DND-41 (cell line): ENCODE results near the gene DNM3.

Experiments used
- EZH2 ChIP-seq: IDR thresholded peaks from 3 replicates; pipeline ENCODE4 v1.6.1; 2012; ENCODE audit warnings: borderline replicate concordance, low read depth, mild to moderate bottlenecking, moderate library complexity, low read length, inconsistent platforms; ENCODE audit not compliant: severe bottlenecking
- TF ChIP-seq, protein P1 (sequence below): IDR thresholded peaks from 2 replicates; pipeline ENCODE4 v1.5.1; 2012; ENCODE audit warnings: borderline replicate concordance, low read length, moderate library complexity, mild to moderate bottlenecking; ENCODE audit not compliant: poor library complexity, severe bottlenecking; ENCODE audit errors: extremely low read depth

DNA sequence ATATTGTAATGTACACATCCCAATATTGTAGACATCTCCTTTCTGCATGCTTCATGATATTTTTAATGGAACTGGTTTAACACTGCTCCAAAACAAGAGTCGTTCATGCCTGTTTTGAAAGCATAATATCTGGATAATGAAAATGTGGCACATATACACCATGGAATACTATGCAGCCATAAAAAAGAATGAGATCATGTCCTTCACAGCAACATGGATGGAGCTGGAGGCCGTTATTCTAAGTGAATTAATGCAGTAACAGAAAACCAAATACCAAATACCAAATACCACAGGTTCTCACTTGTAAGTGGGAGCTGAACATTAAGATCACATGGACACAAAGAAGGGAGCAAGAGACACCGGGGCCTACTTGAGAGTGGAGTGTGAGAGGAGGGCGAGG is 487.0 kb downstream of the DNM3 start:
- TF ChIP-seq, protein P1, sequence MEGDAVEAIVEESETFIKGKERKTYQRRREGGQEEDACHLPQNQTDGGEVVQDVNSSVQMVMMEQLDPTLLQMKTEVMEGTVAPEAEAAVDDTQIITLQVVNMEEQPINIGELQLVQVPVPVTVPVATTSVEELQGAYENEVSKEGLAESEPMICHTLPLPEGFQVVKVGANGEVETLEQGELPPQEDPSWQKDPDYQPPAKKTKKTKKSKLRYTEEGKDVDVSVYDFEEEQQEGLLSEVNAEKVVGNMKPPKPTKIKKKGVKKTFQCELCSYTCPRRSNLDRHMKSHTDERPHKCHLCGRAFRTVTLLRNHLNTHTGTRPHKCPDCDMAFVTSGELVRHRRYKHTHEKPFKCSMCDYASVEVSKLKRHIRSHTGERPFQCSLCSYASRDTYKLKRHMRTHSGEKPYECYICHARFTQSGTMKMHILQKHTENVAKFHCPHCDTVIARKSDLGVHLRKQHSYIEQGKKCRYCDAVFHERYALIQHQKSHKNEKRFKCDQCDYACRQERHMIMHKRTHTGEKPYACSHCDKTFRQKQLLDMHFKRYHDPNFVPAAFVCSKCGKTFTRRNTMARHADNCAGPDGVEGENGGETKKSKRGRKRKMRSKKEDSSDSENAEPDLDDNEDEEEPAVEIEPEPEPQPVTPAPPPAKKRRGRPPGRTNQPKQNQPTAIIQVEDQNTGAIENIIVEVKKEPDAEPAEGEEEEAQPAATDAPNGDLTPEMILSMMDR, result no peak
- no peak for TF ChIP-seq EZH2
